Measurements from ENCODE around the gene TIMP1. TPM values are rescaled to one million over a fixed set of nuclear protein-coding genes. Genes with fewer than 3 reads are reported as not detected.

TIMP1 gene
- total and polyA plus RNA-seq, 2 experiments from 2014 or later: 39.0 to 117 TPM

- no peaks in the 10 kb centered on the region for H3K27me3 ChIP-seq (ENCODE audit: insufficient read depth)
- no peaks in the 10 kb centered on the region for H3K9me2 ChIP-seq (ENCODE audit: insufficient read depth)
- Mint-ChIP-seq H3K27me3 (ENCODE audit: insufficient read depth, low read depth, poor library complexity) (peaks cover 4% of the 10 kb centered on the region), H3K4me3 (peak overlapping the region; percentile 85), H3K9me3 (no peaks in the 10 kb centered on the region), H3K27ac (peak overlapping the region; percentile 97), H3K36me3 (ENCODE audit: low read depth) (no peaks in the 10 kb centered on the region), H3K4me1 (peaks cover 18% of the 10 kb centered on the region)
- peak overlapping the region; percentile 64 for H3K4me2 ChIP-seq
- peak overlapping the region; percentile 52 for H3K4me3 ChIP-seq
- TF ChIP-seq EZH2phosphoT487 (IDR thresholded peaks at IDR 0.05; ENCODE audit: unreplicated experiment): no peak
- TF ChIP-seq POLR2AphosphoS5 (IDR thresholded peaks at IDR 0.05; ENCODE audit: low read depth): peak; percentile 72
- H2AFZ ChIP-seq: peak overlapping the region; percentile 16; the same call in 1 of the 2 replicates
- H3K36me3 ChIP-seq (ENCODE audit: insufficient read depth): no peaks in the 10 kb centered on the region
- DNase-seq (ENCODE audit: low spot score): peak; percentile 90
- H3K4me1 ChIP-seq (ENCODE audit: insufficient read depth): peaks cover 7% of the 10 kb centered on the region; the same call in 1 of the 2 replicates
- H3K79me2 ChIP-seq (replicated peaks; ENCODE audit: insufficient read depth): no peaks in the 10 kb centered on the region
- no peaks in the 10 kb centered on the region for H3F3A ChIP-seq (replicated peaks; ENCODE audit: low read depth)
- H4K20me1 ChIP-seq (replicated peaks; ENCODE audit: insufficient read depth): no peaks in the 10 kb centered on the region
- peak; percentile 93 for ATAC-seq
- H3K27ac ChIP-seq (ENCODE audit: low read depth): 0 out of 2 replicates have a peak overlapping the region, but pooled peaks have one; percentile 12
These were observed 26.1 kb upstream of the TIMP1 start for GRCh38 chrX:47556045-47556623.

GRCh38 chrX:47558436-47558835, 23.8 kb upstream of the TIMP1 start:
- no peaks in the 10 kb centered on the region for H3K9me2 ChIP-seq (ENCODE audit: insufficient read depth)
- H3K27me3 ChIP-seq (ENCODE audit: insufficient read depth): no peaks in the 10 kb centered on the region
- H3K27ac Mint-ChIP-seq: no peak overlapping the region
- no peaks in the 10 kb centered on the region for H3K36me3 ChIP-seq (ENCODE audit: insufficient read depth)
- DNase-seq (ENCODE audit: low spot score): no peak
- H3F3A ChIP-seq (replicated peaks; ENCODE audit: low read depth): no peaks in the 10 kb centered on the region
- no peak overlapping the region for H3K27ac ChIP-seq (ENCODE audit: low read depth)
- peaks cover 3% of the 10 kb centered on the region for H3K36me3 Mint-ChIP-seq (ENCODE audit: low read depth)
- peaks cover 25% of the 10 kb centered on the region for H3K4me1 Mint-ChIP-seq
- H3K4me2 ChIP-seq: no peak overlapping the region
- no peaks in the 10 kb centered on the region for H4K20me1 ChIP-seq (replicated peaks; ENCODE audit: insufficient read depth)
- no peak overlapping the region for H2AFZ ChIP-seq
- H3K4me1 ChIP-seq (ENCODE audit: insufficient read depth): peaks cover 7% of the 10 kb centered on the region; the same call in 1 of the 2 replicates
- H3K4me3 ChIP-seq: no peak overlapping the region
- no peak overlapping the region for H3K4me3 Mint-ChIP-seq
- ATAC-seq: no peak
- H3K9me3 Mint-ChIP-seq: no peaks in the 10 kb centered on the region
- H3K79me2 ChIP-seq (replicated peaks; ENCODE audit: insufficient read depth): peaks cover 9% of the 10 kb centered on the region; the same call in 1 of the 2 replicates
- H3K27me3 Mint-ChIP-seq (ENCODE audit: insufficient read depth, low read depth, poor library complexity): peaks cover 2% of the 10 kb centered on the region
- TF ChIP-seq POLR2AphosphoS5 (IDR thresholded peaks at IDR 0.05; ENCODE audit: low read depth) (no peak), ZNF462 (CRISPR knock-in tag; IDR thresholded peaks at IDR 0.05) (no peak), CREB1 (CRISPR knock-in tag; IDR thresholded peaks at IDR 0.05; ENCODE audit: low read depth) (no peak), STAT1 (IDR thresholded peaks at IDR 0.05; ENCODE audit: unreplicated experiment) (no peak), NANOG (IDR thresholded peaks at IDR 0.05; ENCODE audit: borderline replicate concordance) (no peak), REST (IDR thresholded peaks at IDR 0.05; ENCODE audit: unreplicated experiment) (no peak), ZNF114 (CRISPR knock-in tag; IDR thresholded peaks at IDR 0.05) (no peak), CTCF (conservative IDR thresholded peaks at IDR 0.05; ENCODE audit: low read depth in 2 of 2) (no peak), JUNB (IDR thresholded peaks at IDR 0.05; ENCODE audit: unreplicated experiment) (no peak)

All from GM23338 (cell line).